ENCODE measurements around the gene STEAP3. TPM values are rescaled to one million over a fixed set of nuclear protein-coding genes. Genes with fewer than 3 reads are reported as not detected.

STEAP3 gene
- total and polyA plus RNA-seq, 2 donors (not counting 1 experiment from before 2014, with no cell fraction given): 1.1 to 1.6 TPM

DNA sequence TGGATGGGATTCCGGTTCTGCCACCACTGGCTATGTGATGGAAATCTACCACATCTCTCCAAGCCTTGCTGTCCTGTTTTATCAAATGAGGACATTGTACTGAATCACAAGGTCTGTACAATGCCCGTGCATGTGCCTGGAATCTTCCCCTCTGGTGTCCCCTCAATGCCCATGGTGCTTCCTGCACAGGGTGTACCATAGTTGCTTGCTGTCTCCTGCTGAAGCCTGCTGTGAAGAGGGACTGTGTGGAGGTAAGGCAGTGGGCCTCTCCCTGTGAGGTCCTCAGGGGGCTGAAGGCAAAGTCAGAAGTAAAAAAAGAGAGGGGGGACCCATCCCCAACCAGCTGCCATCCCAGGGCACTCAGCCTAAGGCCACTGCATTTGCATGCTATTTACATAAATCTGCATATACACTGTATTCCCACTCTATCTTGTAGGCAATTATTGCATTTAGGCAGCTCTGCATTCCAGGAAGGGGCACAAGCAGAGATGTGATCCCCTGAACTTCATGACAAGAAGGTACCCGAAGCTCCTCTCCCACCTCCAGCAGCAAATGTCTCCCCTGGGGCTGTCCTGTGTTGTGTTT, 9.1 kb upstream of the STEAP3 start:
- no peak overlapping the region for H2AFZ ChIP-seq (ENCODE audit: insufficient read depth, low read depth, low read length, poor library complexity, severe bottlenecking)
- no peak overlapping the region for H3K9ac ChIP-seq (ENCODE audit: low read length)
- no peaks in the 10 kb centered on the region for H3K4me1 Mint-ChIP-seq
- no peaks in the 10 kb centered on the region for H3K9me3 Mint-ChIP-seq (ENCODE audit: insufficient read depth)
- POLR2A ChIA-PET: no interaction called here
- no peak overlapping the region for H3K27ac ChIP-seq (ENCODE audit: low read length in 2 of 2)
- no peak for TF ChIP-seq EZH2 (IDR thresholded peaks at IDR 0.05; ENCODE audit: borderline replicate concordance, insufficient read depth, low read depth, low read length, poor library complexity, severe bottlenecking)
- TF ChIP-seq, protein P1, sequence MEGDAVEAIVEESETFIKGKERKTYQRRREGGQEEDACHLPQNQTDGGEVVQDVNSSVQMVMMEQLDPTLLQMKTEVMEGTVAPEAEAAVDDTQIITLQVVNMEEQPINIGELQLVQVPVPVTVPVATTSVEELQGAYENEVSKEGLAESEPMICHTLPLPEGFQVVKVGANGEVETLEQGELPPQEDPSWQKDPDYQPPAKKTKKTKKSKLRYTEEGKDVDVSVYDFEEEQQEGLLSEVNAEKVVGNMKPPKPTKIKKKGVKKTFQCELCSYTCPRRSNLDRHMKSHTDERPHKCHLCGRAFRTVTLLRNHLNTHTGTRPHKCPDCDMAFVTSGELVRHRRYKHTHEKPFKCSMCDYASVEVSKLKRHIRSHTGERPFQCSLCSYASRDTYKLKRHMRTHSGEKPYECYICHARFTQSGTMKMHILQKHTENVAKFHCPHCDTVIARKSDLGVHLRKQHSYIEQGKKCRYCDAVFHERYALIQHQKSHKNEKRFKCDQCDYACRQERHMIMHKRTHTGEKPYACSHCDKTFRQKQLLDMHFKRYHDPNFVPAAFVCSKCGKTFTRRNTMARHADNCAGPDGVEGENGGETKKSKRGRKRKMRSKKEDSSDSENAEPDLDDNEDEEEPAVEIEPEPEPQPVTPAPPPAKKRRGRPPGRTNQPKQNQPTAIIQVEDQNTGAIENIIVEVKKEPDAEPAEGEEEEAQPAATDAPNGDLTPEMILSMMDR (IDR thresholded peaks at IDR 0.05): no peak
- H3K27me3 Mint-ChIP-seq: peaks cover 6% of the 10 kb centered on the region
- DNase-seq: no peak
- CTCF ChIA-PET: no interaction called here
- H4K20me1 ChIP-seq (ENCODE audit: control insufficient read depth, insufficient read depth, low read length, poor library complexity, severe bottlenecking): no peaks in the 10 kb centered on the region
- H3K4me3 ChIP-seq (ENCODE audit: control extremely low read depth in 1 of 5, extremely low read depth in 1 of 5, insufficient read depth in 1 of 5, low read depth in 2 of 5, low read length in 4 of 5): no peak overlapping the region
- H3K79me2 ChIP-seq (ENCODE audit: control insufficient read depth, insufficient read depth, low read length): no peaks in the 10 kb centered on the region
- H3K4me2 ChIP-seq (replicated peaks; ENCODE audit: low read depth, low read length, poor library complexity, severe bottlenecking): no peak overlapping the region
- H3K9me3 ChIP-seq (ENCODE audit: control extremely low read depth in 1 of 3, control insufficient read depth in 2 of 3, insufficient read depth in 1 of 3, low read length in 2 of 3): no peaks in the 10 kb centered on the region
- no peaks in the 10 kb centered on the region for H3K36me3 ChIP-seq (replicated peaks in 1 of 2; ENCODE audit: control extremely low read depth in 1 of 2, control insufficient read depth in 1 of 2, extremely low read depth in 1 of 2, insufficient read depth in 2 of 2, low read length in 1 of 2)
- peaks cover 0 to 3% (median 0%) of the 10 kb centered on the region in 4 experiments for H3K27me3 ChIP-seq (replicated peaks in 1 of 4; ENCODE audit: control extremely low read depth in 1 of 4, control insufficient read depth in 3 of 4, insufficient read depth in 4 of 4, low read length in 3 of 4)
- H3K4me1 ChIP-seq (ENCODE audit: control insufficient read depth in 2 of 2, insufficient read depth in 2 of 2, low read length in 2 of 2): no peaks in the 10 kb centered on the region
- intact Hi-C loops (cut with micrococcal nuclease): no loop called here
- WGBS (ENCODE audit: insufficient coverage): 91% methylated on average over 3 of the region's 3 CpGs
- H3K4me3 Mint-ChIP-seq: no peak overlapping the region
- ATAC-seq (ENCODE audit: low read depth): no peak
- no peak overlapping the region for H3K27ac Mint-ChIP-seq

DNA sequence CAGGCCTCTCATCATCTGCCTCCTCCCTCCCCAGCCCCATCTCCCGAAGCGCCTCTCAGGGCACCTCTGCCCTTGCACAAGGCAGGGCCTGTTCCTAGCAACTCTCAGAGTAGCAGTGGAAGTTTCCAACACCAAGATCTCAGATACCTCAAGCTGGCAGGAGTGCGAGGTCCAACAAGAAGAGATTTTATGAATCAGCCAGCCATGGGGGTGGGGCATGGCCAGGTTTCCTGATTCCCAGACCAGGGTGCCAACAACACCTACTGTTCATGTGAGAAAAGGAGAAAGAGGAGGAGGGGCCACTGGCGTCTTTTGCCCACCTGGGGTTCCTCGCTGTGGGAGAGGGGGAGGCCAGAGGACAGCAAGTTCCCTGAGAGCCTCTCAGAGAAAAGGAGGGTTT, 6.6 kb upstream of the STEAP3 start:
- Histone ChIP-seq H3K9ac (ENCODE audit: low read length) (no peak overlapping the region), H3K4me2 (replicated peaks; ENCODE audit: low read depth, low read length, poor library complexity, severe bottlenecking) (no peak overlapping the region), H3K4me3 (ENCODE audit: control extremely low read depth in 1 of 5, extremely low read depth in 1 of 5, insufficient read depth in 1 of 5, low read depth in 2 of 5, low read length in 4 of 5) (no peak overlapping the region), H3K4me1 (ENCODE audit: control insufficient read depth in 2 of 2, insufficient read depth in 2 of 2, low read length in 2 of 2) (no peaks in the 10 kb centered on the region), H2AFZ (ENCODE audit: insufficient read depth, low read depth, low read length, poor library complexity, severe bottlenecking) (no peak overlapping the region), H3K9me3 (ENCODE audit: control extremely low read depth in 1 of 3, control insufficient read depth in 2 of 3, insufficient read depth in 1 of 3, low read length in 2 of 3) (no peaks in the 10 kb centered on the region), H4K20me1 (ENCODE audit: control insufficient read depth, insufficient read depth, low read length, poor library complexity, severe bottlenecking) (no peaks in the 10 kb centered on the region), H3K79me2 (ENCODE audit: control insufficient read depth, insufficient read depth, low read length) (no peaks in the 10 kb centered on the region), H3K27ac (ENCODE audit: low read length in 2 of 2) (no peak overlapping the region), H3K27me3 (replicated peaks in 1 of 4; ENCODE audit: control extremely low read depth in 1 of 4, control insufficient read depth in 3 of 4, insufficient read depth in 4 of 4, low read length in 3 of 4) (peaks cover 0 to 6% (median 0%) of the 10 kb centered on the region in 4 experiments), H3K36me3 (replicated peaks in 1 of 2; ENCODE audit: control extremely low read depth in 1 of 2, control insufficient read depth in 1 of 2, extremely low read depth in 1 of 2, insufficient read depth in 2 of 2, low read length in 1 of 2) (no peaks in the 10 kb centered on the region)
- 100% methylated on average over 3 of the region's 5 CpGs for WGBS (ENCODE audit: insufficient coverage)
- Mint-ChIP-seq H3K4me3 (no peak overlapping the region), H3K27ac (no peak overlapping the region), H3K27me3 (peaks cover 16% of the 10 kb centered on the region), H3K9me3 (ENCODE audit: insufficient read depth) (no peaks in the 10 kb centered on the region), H3K4me1 (no peaks in the 10 kb centered on the region)
- TF ChIP-seq, protein P1 (IDR thresholded peaks at IDR 0.05): no peak
- no peak for TF ChIP-seq EZH2 (IDR thresholded peaks at IDR 0.05; ENCODE audit: borderline replicate concordance, insufficient read depth, low read depth, low read length, poor library complexity, severe bottlenecking)
- ChIA-PET POLR2A (no interaction called here), CTCF (no interaction called here)
- DNase-seq (no peak), ATAC-seq (ENCODE audit: low read depth) (no peak)
- intact Hi-C loops (cut with micrococcal nuclease): no loop called here

All from B cell (primary cell).